HG03064 (cell line): ENCODE results near the gene HNRNPR.
"Not testable (repeated sequence)": the region's sequence is repeated elsewhere in the genome, so short reads cannot be mapped to it uniquely, and the experiment has no call there.

Source experiments
- ATAC-seq: cut with Tn5 transposase; IDR thresholded peaks from one replicate; pipeline ENCODE4 v1.9.1; 2021; ENCODE audit warnings: low read depth; ENCODE audit not compliant: unreplicated experiment

The HNRNPR gene

DNA sequence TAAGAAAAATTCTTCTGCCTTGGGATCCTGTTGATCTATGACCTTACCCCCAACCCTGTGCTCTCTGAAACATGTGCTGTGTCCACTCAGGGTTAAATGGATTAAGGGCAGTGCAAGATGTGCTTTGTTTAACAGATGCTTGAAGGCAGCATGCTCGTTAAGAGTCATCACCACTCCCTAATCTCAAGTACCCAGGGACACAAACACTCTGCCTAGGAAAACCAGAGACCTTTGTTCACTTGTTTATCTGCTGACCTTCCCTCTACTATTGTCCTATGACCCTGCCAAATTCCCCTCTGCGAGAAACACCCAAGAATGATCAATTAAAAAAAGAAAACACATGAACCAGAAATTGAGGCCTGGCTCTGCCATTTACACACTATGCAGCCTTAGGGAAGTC is 86.0 kb downstream of the HNRNPR start:
- not testable (repeated sequence) for ATAC-seq

DNA sequence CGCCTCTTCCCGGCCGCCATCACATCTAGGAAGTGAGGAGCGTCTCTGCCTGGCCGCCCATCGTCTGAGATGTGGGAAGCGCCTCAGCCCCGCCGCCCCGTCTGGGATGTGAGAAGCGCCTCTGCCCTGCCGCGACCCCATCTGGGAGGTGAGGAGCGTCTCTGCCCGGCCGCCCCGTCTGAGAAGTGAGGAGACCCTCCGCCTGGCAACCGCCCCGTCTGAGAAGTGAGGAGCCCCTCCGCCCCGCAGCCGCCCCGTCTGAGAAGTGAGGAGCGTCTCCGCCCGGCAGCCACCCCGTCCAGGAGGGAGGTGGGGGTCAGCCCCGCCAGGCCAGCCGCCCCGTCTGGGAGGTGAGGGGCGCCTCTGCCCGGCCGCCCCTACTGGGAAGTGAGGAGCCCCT is 86.7 kb downstream of the HNRNPR start:
- not testable (repeated sequence) for ATAC-seq
